ENCODE measurements around the gene CBLC.

Gene CBLC

GRCh38 chr19:44808463-44809371 lies 31.0 kb downstream of the CBLC start, which contains the start of gene BCAM:
BCAM (plus strand) TSS chr19:44809103; CDS start chr19:44809125, 22 bp downstream.
- peaks cover 35% of the 10 kb centered on the region for H3K4me1 ChIP-seq (ENCODE audit: insufficient read depth, low read length)
- H3K9ac ChIP-seq (ENCODE audit: low read depth, low read length) = peak within 1 kb of the TSS; percentile 97
- 0 out of 2 replicates have a peak, but pooled peaks cover 3% of the 10 kb centered on the region for H3K36me3 ChIP-seq (ENCODE audit: insufficient read depth, low read length)
- H3K9me3 ChIP-seq (ENCODE audit: control insufficient read depth, insufficient read depth, low read length) = peaks cover 3% of the 10 kb centered on the region; the same call in 1 of the 2 replicates

DNA sequence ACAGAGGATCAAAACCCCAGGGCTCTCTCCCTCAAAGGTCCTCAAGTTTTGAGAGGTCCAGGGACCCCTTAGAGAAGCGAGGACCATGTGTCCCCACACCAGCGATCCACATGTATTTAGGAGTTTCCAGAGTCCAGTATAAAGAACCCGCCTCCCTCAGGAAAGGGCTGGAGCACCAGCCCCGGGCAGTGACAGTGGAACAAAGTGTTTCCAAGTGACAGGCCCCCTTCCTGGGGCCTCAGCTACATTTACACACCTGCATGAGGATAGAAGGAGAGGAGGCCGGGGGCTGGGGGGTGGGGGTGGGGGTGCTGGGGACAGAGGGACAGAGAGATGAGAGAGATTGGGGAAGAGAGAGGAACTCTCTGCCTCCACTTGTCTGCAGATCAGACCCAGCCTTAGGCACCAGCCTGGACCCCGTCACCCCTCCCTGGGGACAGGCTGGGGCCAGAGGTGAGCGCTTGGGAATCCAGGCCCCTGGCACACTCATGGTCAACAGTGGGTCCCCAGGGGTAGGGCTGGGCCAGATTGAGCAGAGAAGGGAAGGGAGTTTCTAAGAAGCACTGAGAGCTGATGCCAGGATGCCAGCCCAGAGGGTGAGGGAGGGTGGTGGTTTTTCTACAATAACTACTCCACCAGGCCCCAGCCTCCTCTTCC lies 32.0 kb downstream of the CBLC start:
- Histone ChIP-seq H3K9me3 (ENCODE audit: control insufficient read depth, insufficient read depth, low read length) (no peaks in the 10 kb centered on the region), H3K36me3 (ENCODE audit: insufficient read depth, low read length) (0 out of 2 replicates have a peak, but pooled peaks cover 4% of the 10 kb centered on the region), H3K9ac (ENCODE audit: low read depth, low read length) (peak overlapping the region; percentile 97), H3K4me1 (ENCODE audit: insufficient read depth, low read length) (peaks cover 35% of the 10 kb centered on the region)

GRCh38 chr19:44810234-44811121 lies 32.8 kb downstream of the CBLC start:
- H3K9me3 ChIP-seq (ENCODE audit: control insufficient read depth, insufficient read depth, low read length) = no peaks in the 10 kb centered on the region
- H3K4me1 ChIP-seq (ENCODE audit: insufficient read depth, low read length) = peaks cover 35% of the 10 kb centered on the region
- H3K9ac ChIP-seq (ENCODE audit: low read depth, low read length) = peak overlapping the region; percentile 25; the same call in 1 of the 2 replicates
- H3K36me3 ChIP-seq (ENCODE audit: insufficient read depth, low read length) = peaks cover 4% of the 10 kb centered on the region; the same call in 1 of the 2 replicates

GRCh38 chr19:44811122-44811419 lies 33.4 kb downstream of the CBLC start:
- Histone ChIP-seq H3K36me3 (ENCODE audit: insufficient read depth, low read length) (peaks cover 4% of the 10 kb centered on the region; the same call in 1 of the 2 replicates), H3K9ac (ENCODE audit: low read depth, low read length) (no peak overlapping the region), H3K9me3 (ENCODE audit: control insufficient read depth, insufficient read depth, low read length) (no peaks in the 10 kb centered on the region), H3K4me1 (ENCODE audit: insufficient read depth, low read length) (peaks cover 35% of the 10 kb centered on the region)

GRCh38 chr19:44812142-44812718 lies 34.5 kb downstream of the CBLC start:
- Histone ChIP-seq H3K36me3 (ENCODE audit: insufficient read depth, low read length) (peaks cover 4% of the 10 kb centered on the region; the same call in 1 of the 2 replicates), H3K4me1 (ENCODE audit: insufficient read depth, low read length) (peaks cover 23% of the 10 kb centered on the region), H3K9ac (ENCODE audit: low read depth, low read length) (no peak overlapping the region), H3K9me3 (ENCODE audit: control insufficient read depth, insufficient read depth, low read length) (no peaks in the 10 kb centered on the region)

DNA sequence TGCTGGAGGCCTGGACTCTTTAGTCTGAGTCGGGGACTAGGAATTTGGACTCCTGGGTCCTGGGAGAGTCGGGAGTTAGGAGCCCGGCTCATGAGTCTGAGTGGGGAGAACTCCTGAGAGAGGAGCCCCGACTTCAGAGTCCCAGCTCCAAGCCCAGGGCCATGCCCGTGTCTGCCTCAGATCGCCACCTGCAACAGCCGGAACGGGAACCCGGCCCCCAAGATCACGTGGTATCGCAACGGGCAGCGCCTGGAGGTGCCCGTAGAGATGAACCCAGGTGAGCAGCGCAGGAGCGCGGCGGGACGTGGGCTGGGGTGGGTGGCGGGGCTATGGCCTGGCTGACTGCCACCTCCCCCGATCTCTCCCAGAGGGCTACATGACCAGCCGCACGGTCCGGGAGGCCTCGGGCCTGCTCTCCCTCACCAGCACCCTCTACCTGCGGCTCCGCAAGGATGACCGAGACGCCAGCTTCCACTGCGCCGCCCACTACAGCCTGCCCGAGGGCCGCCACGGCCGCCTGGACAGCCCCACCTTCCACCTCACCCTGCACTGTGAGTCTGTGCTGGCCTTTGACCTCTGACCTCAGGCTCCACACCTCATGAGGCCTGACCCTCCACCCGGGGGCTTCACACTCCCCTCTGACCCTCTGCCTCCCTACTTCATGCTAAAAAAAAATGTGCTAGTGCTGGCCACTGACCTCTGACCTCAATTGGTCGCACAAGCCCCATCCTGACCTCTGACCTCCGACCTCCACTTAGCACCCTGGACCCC lies 35.6 kb downstream of the CBLC start:
- Histone ChIP-seq H3K36me3 (ENCODE audit: insufficient read depth, low read length) (peaks cover 4% of the 10 kb centered on the region; the same call in 1 of the 2 replicates), H3K9me3 (ENCODE audit: control insufficient read depth, insufficient read depth, low read length) (no peaks in the 10 kb centered on the region), H3K9ac (ENCODE audit: low read depth, low read length) (no peak overlapping the region), H3K4me1 (ENCODE audit: insufficient read depth, low read length) (peaks cover 16% of the 10 kb centered on the region; the same call in 1 of the 2 replicates)

DNA sequence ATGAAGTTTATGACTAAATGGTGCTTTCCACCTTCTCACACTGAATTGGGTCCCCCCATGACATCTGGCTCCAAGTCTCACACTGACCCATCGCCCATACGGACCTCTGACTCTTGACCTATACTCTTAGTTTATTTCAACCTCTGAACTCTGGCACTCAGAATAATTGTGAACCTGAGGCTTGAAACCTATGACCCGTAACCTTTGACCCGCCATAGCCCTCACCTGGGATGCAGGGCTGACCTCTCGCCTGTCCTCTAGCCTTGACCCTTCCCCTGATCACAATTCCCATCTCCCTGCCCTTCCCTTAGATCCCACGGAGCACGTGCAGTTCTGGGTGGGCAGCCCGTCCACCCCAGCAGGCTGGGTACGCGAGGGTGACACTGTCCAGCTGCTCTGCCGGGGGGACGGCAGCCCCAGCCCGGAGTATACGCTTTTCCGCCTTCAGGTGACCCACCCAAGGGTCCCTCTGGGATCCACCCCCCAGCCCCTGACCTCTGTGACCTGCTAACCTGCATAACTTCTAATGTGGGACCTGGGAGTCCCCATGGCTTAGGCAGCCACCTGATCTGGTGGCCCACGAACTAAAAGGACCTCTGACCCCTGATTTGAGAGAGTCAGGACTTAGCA lies 36.3 kb downstream of the CBLC start:
- no peak overlapping the region for H3K9ac ChIP-seq (ENCODE audit: low read depth, low read length)
- peaks cover 4% of the 10 kb centered on the region; the same call in 1 of the 2 replicates for H3K36me3 ChIP-seq (ENCODE audit: insufficient read depth, low read length)
- peaks cover 16% of the 10 kb centered on the region; the same call in 1 of the 2 replicates for H3K4me1 ChIP-seq (ENCODE audit: insufficient read depth, low read length)
- no peaks in the 10 kb centered on the region for H3K9me3 ChIP-seq (ENCODE audit: control insufficient read depth, insufficient read depth, low read length)

DNA sequence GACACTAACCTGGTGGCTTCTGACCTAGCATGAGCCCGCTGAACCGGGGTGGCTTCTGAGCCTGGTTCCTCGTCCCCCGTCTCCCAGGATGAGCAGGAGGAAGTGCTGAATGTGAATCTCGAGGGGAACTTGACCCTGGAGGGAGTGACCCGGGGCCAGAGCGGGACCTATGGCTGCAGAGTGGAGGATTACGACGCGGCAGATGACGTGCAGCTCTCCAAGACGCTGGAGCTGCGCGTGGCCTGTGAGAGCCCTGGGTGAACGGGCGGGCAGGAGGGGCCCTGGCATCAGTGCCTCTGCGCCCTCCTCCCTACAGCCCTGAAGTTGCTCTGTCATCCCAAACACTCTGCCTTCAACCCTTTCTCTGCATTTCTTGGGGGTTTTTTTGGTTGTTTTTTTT lies 36.8 kb downstream of the CBLC start:
- peaks cover 4% of the 10 kb centered on the region; the same call in 1 of the 2 replicates for H3K36me3 ChIP-seq (ENCODE audit: insufficient read depth, low read length)
- no peaks in the 10 kb centered on the region for H3K9me3 ChIP-seq (ENCODE audit: control insufficient read depth, insufficient read depth, low read length)
- H3K9ac ChIP-seq (ENCODE audit: low read depth, low read length) = no peak overlapping the region
- peaks cover 13% of the 10 kb centered on the region; the same call in 1 of the 2 replicates for H3K4me1 ChIP-seq (ENCODE audit: insufficient read depth, low read length)

DNA sequence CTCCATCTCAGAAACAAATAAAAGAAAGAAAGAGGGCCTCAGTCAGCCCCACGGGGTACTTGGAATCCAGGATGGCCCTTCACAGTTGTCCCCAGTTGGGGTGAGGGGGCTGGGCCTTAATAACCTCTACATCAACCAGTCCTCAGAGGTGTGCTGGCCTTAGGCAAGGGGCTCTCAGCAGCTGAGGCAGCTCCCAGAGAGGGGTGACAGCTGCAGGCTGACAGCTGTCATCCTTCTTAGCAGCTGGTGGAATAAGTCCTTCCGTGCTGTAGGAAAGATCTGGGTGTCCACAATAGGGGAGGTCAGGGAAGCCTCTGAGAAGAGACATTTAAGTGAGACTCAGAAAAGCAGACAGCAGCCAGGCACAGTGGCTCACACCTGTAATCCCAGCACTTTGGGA lies 38.6 kb downstream of the CBLC start:
- Histone ChIP-seq H3K9ac (ENCODE audit: low read depth, low read length) (no peak overlapping the region), H3K4me1 (ENCODE audit: insufficient read depth, low read length) (peaks cover 4% of the 10 kb centered on the region; the same call in 1 of the 2 replicates), H3K9me3 (ENCODE audit: control insufficient read depth, insufficient read depth, low read length) (no peaks in the 10 kb centered on the region), H3K36me3 (ENCODE audit: insufficient read depth, low read length) (peaks cover 4% of the 10 kb centered on the region; the same call in 1 of the 2 replicates)

GRCh38 chr19:44817725-44818465 lies 40.2 kb downstream of the CBLC start:
- peaks cover 4% of the 10 kb centered on the region; the same call in 1 of the 2 replicates for H3K36me3 ChIP-seq (ENCODE audit: insufficient read depth, low read length)

DNA sequence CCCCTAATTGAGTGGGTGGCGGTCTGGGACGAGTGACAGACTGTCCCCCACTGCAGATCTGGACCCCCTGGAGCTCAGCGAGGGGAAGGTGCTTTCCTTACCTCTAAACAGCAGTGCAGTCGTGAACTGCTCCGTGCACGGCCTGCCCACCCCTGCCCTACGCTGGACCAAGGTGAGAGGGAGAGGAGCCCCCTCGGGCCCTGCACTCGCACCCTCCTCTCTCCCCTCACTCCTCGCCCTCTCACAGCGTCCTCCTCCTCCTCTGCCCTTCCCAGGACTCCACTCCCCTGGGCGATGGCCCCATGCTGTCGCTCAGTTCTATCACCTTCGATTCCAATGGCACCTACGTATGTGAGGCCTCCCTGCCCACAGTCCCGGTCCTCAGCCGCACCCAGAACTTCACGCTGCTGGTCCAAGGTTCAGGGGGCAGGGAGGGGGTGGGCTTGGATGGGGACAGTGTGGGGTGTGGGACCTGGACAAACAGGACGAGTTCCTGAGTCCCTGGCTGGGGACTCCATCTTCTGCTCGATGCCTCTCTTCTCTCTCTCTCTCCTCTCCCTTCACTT lies 40.9 kb downstream of the CBLC start:
- Histone ChIP-seq H3K4me1 (ENCODE audit: insufficient read depth, low read length) (peaks cover 8% of the 10 kb centered on the region), H3K36me3 (ENCODE audit: insufficient read depth, low read length) (peaks cover 3% of the 10 kb centered on the region; the same call in 1 of the 2 replicates), H3K9ac (ENCODE audit: low read depth, low read length) (no peak overlapping the region), H3K9me3 (ENCODE audit: control insufficient read depth, insufficient read depth, low read length) (no peaks in the 10 kb centered on the region)

More at GRCh38 chr19:44817725-44818465, 40.2 kb downstream of the CBLC start:
- H3K4me1 ChIP-seq (ENCODE audit: insufficient read depth, low read length) = peaks cover 4% of the 10 kb centered on the region; the same call in 1 of the 2 replicates
- H3K9me3 ChIP-seq (ENCODE audit: control insufficient read depth, insufficient read depth, low read length) = no peaks in the 10 kb centered on the region
- no peak overlapping the region for H3K9ac ChIP-seq (ENCODE audit: low read depth, low read length)
